ENCODE data around the gene SAP130.

Gene SAP130

DNA sequence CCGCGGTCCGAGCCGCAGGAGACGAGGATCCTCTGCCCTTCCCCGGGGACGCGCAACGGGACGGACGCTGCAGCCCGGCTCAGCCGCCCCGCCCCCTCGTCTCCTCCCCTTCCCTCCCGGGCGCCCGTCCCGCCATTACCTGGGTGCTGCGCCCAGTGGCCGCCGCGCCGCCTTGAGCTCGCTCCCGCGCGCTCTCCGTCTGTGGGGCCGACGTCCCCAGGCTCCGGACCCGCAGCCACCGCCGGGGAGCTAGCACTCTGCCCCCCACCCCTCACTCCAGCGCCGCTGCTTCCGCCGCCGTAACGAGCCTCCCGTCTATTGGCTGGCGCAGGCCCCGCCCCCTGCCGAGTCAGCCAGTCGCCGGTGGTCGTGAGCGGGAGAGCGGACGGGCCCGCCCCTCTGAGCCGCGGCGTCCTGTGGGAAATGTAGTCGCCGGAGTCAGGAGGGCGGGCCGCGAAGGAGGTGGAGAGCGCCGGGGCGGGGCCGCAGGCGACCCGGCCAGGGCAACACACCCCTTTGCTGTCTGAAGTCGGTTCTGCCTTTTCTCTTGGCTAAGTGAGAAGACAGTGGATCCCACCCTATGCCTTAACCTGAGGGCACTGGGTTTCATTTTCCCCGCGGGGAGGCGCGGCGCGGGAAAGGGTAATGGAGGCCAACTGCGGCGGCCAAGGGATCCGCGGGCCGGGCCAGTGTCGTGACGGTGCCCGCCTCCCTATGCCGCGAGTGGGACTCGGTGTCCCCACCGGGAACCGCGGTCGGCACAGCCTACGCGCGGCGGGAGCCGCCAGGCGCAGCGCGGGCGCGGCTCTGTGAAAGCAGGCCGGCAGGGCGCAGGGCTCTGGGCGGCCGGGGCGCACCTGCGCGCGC lies at the start of gene SAP130:
SAP130 (minus strand) TSS at position 259 of the 867 bp plus-strand sequence. CDS start 1,767 bp downstream, outside the sequence.
- ATAC-seq (peak; percentile 85), DNase-seq (ENCODE audit: low spot score in 2 of 2) (peak; percentile 95 to 98)
- peaks cover 13% of the 10 kb centered on the region for H3K36me3 Mint-ChIP-seq
- H3K27ac Mint-ChIP-seq = peak within 1 kb of the TSS; percentile 89
- peak within 1 kb of the TSS; percentile 92 for H3K4me3 Mint-ChIP-seq
- peaks cover 20% of the 10 kb centered on the region for H3K4me1 Mint-ChIP-seq
- H3K9me3 Mint-ChIP-seq = no peaks in the 10 kb centered on the region

- Mint-ChIP-seq H3K4me1 (no peaks in the 10 kb centered on the region), H3K36me3 (no peaks in the 10 kb centered on the region), H3K4me3 (no peak overlapping the region), H3K9me3 (no peaks in the 10 kb centered on the region), H3K27ac (no peak overlapping the region)
- no peak for ATAC-seq
- DNase-seq (ENCODE audit: low spot score in 2 of 2) = no peak
Measured at GRCh38 chr2:128076461-128077106, 48.7 kb upstream of the SAP130 start.

- Mint-ChIP-seq H3K27ac (no peak overlapping the region), H3K4me3 (no peak overlapping the region), H3K9me3 (no peaks in the 10 kb centered on the region), H3K36me3 (no peaks in the 10 kb centered on the region), H3K4me1 (no peaks in the 10 kb centered on the region)
- ATAC-seq (no peak), DNase-seq (ENCODE audit: low spot score in 2 of 2) (no peak)
Measured at GRCh38 chr2:128073278-128073677, 45.4 kb upstream of the SAP130 start.

- Mint-ChIP-seq H3K9me3 (no peaks in the 10 kb centered on the region), H3K36me3 (no peaks in the 10 kb centered on the region), H3K4me3 (no peak overlapping the region), H3K27ac (no peak overlapping the region), H3K4me1 (no peaks in the 10 kb centered on the region)
- ATAC-seq (no peak), DNase-seq (ENCODE audit: low spot score in 2 of 2) (no peak)
Measured at GRCh38 chr2:128069769-128070168, 41.9 kb upstream of the SAP130 start.

GRCh38 chr2:128064353-128064752 lies 36.5 kb upstream of the SAP130 start:
- Mint-ChIP-seq H3K27ac (no peak overlapping the region), H3K4me1 (no peaks in the 10 kb centered on the region), H3K36me3 (no peaks in the 10 kb centered on the region), H3K4me3 (no peak overlapping the region), H3K9me3 (no peaks in the 10 kb centered on the region)
- DNase-seq (ENCODE audit: low spot score in 2 of 2) = no peak
- ATAC-seq = no peak

GRCh38 chr2:128062571-128062970 lies 34.7 kb upstream of the SAP130 start:
- Mint-ChIP-seq H3K4me3 (no peak overlapping the region), H3K9me3 (no peaks in the 10 kb centered on the region), H3K27ac (no peak overlapping the region), H3K4me1 (no peaks in the 10 kb centered on the region), H3K36me3 (no peaks in the 10 kb centered on the region)
- DNase-seq (ENCODE audit: low spot score in 2 of 2) (no peak), ATAC-seq (no peak)

DNA sequence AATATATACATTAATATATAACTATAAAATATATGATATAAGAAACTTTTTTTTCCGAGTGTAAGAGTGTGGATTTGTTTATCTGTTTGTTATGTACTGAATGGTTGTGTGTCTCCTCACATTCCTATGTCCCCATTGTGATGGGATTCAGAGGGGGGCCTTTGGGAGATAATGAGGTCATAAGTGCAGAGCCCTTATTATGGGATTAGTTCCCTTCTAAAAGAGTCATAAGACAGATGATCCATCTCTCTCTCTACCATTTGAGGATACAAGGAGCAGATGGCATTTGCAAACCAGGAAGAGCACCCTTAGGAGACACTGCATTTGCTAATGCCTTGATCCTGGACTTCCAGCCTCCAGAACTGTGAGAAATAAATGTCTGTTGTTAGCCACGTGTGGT lies 30.3 kb upstream of the SAP130 start:
- DNase-seq (ENCODE audit: low spot score in 2 of 2) (no peak), ATAC-seq (no peak)
- no peaks in the 10 kb centered on the region for H3K36me3 Mint-ChIP-seq
- no peaks in the 10 kb centered on the region for H3K4me1 Mint-ChIP-seq
- no peak overlapping the region for H3K4me3 Mint-ChIP-seq
- no peaks in the 10 kb centered on the region for H3K9me3 Mint-ChIP-seq
- no peak overlapping the region for H3K27ac Mint-ChIP-seq

DNA sequence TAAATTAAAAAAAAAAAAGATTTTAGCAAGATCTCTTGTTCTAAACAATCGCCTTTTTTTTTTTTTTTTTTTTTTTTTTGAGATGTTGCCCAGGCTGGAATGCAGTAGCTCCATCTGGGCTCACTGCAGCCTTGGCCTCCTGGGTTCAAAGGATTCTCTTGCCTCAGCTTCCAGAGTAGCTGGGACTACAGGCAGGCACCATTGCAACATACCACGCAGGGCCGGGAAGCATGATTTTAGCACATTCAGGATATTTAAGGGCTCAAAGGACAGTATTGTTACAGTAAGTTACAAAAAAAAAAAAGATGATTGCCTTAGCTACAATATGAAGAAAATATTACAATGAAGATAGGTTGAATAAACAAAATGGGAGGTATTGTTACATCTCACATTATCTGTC lies 29.5 kb upstream of the SAP130 start:
- Mint-ChIP-seq H3K4me3 (no peak overlapping the region), H3K27ac (no peak overlapping the region), H3K9me3 (no peaks in the 10 kb centered on the region), H3K4me1 (no peaks in the 10 kb centered on the region), H3K36me3 (no peaks in the 10 kb centered on the region)
- DNase-seq (ENCODE audit: low spot score in 2 of 2) (no peak), ATAC-seq (no peak)

DNA sequence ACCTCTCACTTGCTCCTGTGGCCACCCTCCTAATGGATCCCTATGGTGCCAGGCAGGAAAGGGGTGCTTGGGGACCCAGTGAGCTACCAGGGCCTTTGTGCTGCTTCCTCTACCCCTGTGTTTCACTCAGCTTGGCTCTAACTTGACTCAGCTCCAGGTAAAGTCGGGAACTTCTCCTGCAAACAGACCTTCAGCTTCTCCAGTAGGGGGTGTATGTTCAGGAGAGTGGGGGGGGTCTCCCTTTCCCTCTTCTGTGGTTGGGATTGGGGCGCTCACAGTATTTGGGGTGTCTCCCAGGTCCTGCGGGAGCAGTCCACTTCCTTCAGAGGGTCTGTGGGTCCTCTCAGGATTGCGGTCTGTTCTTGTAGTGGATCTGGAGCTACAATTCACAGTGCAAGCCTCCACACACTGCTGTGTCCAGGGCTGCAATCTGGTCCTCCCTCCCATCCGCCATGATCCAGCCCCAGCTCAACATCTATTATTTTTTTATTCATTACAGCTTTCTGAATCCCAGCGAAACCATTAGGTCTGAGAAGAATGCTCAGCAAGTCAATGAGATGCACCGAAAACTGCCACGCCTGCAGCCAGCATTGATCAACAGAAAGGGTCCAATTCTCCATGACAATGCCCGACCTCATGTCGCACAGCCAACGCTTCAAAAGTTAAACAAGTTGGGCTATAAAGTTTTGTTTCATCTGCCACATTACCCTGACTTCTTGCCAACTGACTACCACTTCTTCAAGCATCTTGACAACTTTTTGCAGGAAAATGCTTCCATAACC lies 26.4 kb upstream of the SAP130 start:
- no peaks in the 10 kb centered on the region for H3K4me1 Mint-ChIP-seq
- DNase-seq (ENCODE audit: low spot score in 2 of 2) = no peak
- ATAC-seq = no peak
- no peaks in the 10 kb centered on the region for H3K9me3 Mint-ChIP-seq
- no peak overlapping the region for H3K27ac Mint-ChIP-seq
- no peaks in the 10 kb centered on the region for H3K36me3 Mint-ChIP-seq
- no peak overlapping the region for H3K4me3 Mint-ChIP-seq

DNA sequence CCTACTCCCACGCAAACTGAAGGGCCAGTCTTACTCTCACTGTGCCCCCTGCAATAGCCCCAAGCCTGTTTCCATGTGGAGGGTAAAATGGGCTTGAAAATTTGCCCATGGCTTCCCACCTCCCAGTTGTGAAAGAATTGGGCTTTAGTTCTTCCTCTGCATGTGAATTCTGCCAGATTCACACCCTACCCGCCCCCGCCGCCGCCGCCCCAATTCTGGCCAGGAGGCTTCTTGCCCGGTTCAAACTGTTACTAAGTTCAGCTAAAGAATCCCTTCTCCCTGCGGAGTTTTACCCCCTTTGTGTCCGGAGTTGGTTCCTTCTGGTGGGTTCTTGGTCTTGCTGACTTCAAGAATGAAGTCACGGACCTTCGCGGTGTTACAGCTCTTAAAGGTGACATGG lies 25.5 kb upstream of the SAP130 start:
- Mint-ChIP-seq H3K9me3 (no peaks in the 10 kb centered on the region), H3K4me1 (no peaks in the 10 kb centered on the region), H3K27ac (no peak overlapping the region), H3K4me3 (no peak overlapping the region), H3K36me3 (no peaks in the 10 kb centered on the region)
- DNase-seq (ENCODE audit: low spot score in 2 of 2) (no peak), ATAC-seq (no peak)

- Mint-ChIP-seq H3K4me3 (no peak overlapping the region), H3K9me3 (peaks cover 12% of the 10 kb centered on the region), H3K27ac (no peak overlapping the region), H3K36me3 (no peaks in the 10 kb centered on the region), H3K4me1 (no peaks in the 10 kb centered on the region)
- ATAC-seq (no peak), DNase-seq (ENCODE audit: low spot score in 2 of 2) (no peak)
Measured at GRCh38 chr2:128043041-128043440, 15.2 kb upstream of the SAP130 start.

GRCh38 chr2:128041561-128041960 lies 13.7 kb upstream of the SAP130 start:
- H3K4me1 Mint-ChIP-seq = no peaks in the 10 kb centered on the region
- H3K9me3 Mint-ChIP-seq = peaks cover 21% of the 10 kb centered on the region
- H3K27ac Mint-ChIP-seq = no peak overlapping the region
- ATAC-seq = no peak
- no peaks in the 10 kb centered on the region for H3K36me3 Mint-ChIP-seq
- no peak overlapping the region for H3K4me3 Mint-ChIP-seq
- DNase-seq (ENCODE audit: low spot score in 2 of 2) = no peak

DNA sequence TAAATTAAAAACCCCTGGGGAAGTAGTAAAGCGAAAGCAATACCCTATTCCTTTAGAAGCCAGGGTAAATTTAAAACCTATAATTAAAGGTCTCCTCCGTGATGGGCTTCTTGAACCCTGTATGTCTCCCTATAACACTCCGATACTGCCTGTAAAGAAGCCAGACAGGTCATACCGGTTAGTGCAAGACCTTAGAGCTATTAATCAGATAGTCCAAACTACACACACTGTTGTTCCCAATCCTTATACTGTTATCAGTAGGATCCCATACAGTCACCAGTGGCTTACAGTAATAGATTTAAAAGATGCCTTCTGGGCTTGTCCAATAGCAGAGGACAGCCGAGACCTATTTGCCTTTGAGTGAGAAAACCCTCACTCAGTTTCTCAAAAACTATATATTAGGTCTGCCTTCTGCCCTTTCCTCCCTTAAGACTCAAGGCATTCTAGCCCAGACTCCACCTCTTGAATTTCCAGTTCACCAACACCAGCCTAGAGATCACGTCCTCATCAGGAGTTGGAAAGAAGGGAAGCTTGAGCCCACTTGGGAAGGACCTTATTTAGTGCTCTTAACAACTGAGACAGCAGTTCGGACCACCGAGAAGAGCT lies 12.4 kb upstream of the SAP130 start:
- H3K36me3 Mint-ChIP-seq = no peaks in the 10 kb centered on the region
- DNase-seq (ENCODE audit: low spot score in 2 of 2) (no peak), ATAC-seq (no peak)
- no peaks in the 10 kb centered on the region for H3K4me1 Mint-ChIP-seq
- H3K27ac Mint-ChIP-seq = no peak overlapping the region
- H3K9me3 Mint-ChIP-seq = peaks cover 23% of the 10 kb centered on the region
- no peak overlapping the region for H3K4me3 Mint-ChIP-seq

DNA sequence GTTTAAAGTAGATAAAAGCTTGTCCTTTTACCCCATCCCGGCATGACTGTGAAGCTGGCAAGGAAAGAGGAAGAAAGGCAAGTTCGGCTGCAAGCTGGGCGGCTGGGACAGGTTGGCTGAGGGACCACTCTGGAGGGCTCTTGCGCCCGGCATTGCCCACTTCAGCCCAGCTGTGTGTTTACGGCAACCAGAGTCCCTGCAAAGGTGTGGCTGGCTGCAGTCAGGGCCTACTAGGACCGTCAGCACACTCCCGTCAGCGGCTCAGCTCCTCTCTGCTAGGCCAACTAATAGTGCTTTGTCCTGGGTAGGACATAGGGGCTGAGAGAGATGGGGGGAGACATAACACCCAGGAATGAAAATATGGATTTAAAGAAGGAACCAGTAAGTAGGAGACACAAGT lies 11.7 kb upstream of the SAP130 start:
- DNase-seq (ENCODE audit: low spot score in 2 of 2) = no peak
- Mint-ChIP-seq H3K9me3 (peaks cover 23% of the 10 kb centered on the region), H3K36me3 (no peaks in the 10 kb centered on the region), H3K27ac (no peak overlapping the region), H3K4me3 (no peak overlapping the region), H3K4me1 (no peaks in the 10 kb centered on the region)
- ATAC-seq = no peak

DNA sequence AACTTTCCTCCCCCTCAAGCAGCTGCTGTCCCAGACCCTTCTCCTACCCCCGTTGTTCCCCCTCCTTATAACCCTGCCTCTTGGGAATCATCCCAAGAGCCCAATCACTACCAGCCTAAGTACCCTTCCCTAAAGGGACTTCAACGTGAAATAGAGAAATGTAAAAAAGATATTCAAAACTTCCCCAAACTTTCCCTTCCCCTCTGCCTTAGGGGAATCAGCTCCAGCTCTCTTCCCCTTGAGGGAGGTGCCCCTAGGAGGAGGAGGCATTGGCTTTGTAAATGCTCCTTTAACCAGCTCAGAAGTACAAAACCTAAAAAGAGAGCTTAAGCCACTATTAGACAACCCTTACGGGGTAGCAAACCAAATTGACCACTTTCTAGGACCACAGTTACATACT lies 10.6 kb upstream of the SAP130 start:
- Mint-ChIP-seq H3K4me1 (no peaks in the 10 kb centered on the region), H3K4me3 (no peak overlapping the region), H3K27ac (no peak overlapping the region), H3K9me3 (peaks cover 23% of the 10 kb centered on the region), H3K36me3 (no peaks in the 10 kb centered on the region)
- DNase-seq (ENCODE audit: low spot score in 2 of 2) (no peak), ATAC-seq (no peak)

Data from stimulated activated effector memory CD8-positive, alpha-beta T cell treated with anti-CD3 and anti-CD28 coated beads, Interleukin-12 subunit alpha, Interleukin-12 subunit beta, amount 100 ng/mL, for 72 hours (primary cell).